Measurements from ENCODE around the gene ATP10A.
A peak's percentile ranks its signal among the peaks of the same experiment; 100 is the strongest.

- no peak for TF ChIP-seq LARP7 (IDR thresholded peaks at IDR 0.05)
- no peak for TF ChIP-seq CTCF (IDR thresholded peaks at IDR 0.05 in 2 of 3, conservative IDR thresholded peaks at IDR 0.05 in 1 of 3; ENCODE audit: insufficient read depth in 2 of 3, low read depth in 1 of 3, low read length in 3 of 3)
- no peak for TF ChIP-seq POLR2A (conservative IDR thresholded peaks at IDR 0.05)
- no peak for TF ChIP-seq EZH2 (IDR thresholded peaks at IDR 0.05; ENCODE audit: borderline replicate concordance, low read depth, low read length)
- no peak for TF ChIP-seq ELF1 (tag; IDR thresholded peaks at IDR 0.05)
- no peak for TF ChIP-seq CGGBP1 (CRISPR knock-in tag; IDR thresholded peaks at IDR 0.05)
- TF ChIP-seq FOSL1 (tag; conservative IDR thresholded peaks at IDR 0.05) = peak; percentile 68
- TF ChIP-seq MYC (IDR thresholded peaks at IDR 0.05; ENCODE audit: low read depth, low read length) = no peak
- TF ChIP-seq MYC (CRISPR knock-in tag; IDR thresholded peaks at IDR 0.05; ENCODE audit: borderline replicate concordance, low read depth) = no peak
These were observed 24.7 kb upstream of the ATP10A start for GRCh38 chr15:25887870-25888269.
